ENCODE results near the gene UGT1A4.

Gene UGT1A4

DNA sequence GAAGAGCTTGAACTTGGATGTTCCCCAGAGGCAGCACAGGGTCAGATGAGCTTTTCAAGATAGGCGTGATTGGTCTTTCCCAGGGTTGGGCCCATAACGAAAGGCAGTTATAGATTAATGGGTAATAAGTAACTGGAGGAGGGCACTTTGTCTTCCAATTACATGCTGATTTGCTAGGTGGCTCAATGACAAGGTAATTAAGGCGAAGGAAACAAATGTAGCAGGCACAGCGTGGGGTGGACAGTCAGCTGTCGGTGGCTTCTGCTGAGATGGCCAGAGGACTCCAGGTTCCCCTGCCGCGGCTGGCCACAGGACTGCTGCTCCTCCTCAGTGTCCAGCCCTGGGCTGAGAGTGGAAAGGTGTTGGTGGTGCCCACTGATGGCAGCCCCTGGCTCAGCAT, at the start of gene UGT1A4:
Gene UGT1A4, plus strand, starts transcription at position 185 of the 400 bp plus-strand sequence. Its CDS starts 85 bp downstream, at position 270.
- no peak for DNase-seq (ENCODE audit: low read depth)

DNA sequence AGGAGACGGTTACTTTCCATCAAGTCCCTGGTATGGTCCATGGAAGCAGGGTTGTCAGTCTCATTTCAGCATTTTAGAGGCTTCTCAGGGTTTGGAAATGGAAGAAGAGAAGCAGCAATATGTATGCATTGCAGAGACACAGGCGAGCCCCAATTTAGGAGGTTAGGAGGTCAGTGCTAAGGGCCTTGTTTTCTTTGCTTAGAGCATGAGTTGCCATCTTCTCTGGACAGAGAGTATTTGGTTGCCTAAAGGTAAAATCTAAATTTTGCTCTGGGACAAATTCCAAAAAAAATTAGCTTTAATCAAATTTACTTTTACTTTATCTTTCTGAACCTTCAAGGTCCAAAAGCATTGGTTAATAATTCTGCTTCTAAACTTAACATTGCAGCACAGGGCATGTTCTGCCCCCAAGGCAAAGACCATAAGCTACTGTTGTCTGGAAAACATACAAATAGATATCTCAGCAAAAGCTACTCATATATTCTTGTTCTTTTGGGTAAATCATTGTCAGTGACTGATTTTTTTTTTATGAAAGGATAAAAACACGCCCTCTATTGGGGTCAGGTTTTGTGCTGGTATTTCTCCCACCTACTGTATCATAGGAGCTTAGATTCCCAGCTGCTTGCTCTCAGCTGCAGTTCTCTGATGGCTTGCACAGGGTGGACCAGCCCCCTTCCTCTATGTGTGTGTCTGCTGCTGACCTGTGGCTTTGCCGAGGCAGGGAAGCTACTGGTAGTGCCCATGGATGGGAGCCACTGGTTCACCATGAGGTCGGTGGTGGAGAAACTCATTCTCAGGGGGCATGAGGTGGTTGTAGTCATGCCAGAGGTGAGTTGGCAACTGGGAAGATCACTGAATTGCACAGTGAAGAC, 47.0 kb upstream of the UGT1A4 start, which contains the start of gene UGT1A9:
Gene UGT1A9, plus strand, starts transcription at position 609 of the 872 bp plus-strand sequence. Its CDS starts 37 bp downstream, at position 646.
- no peak for DNase-seq (ENCODE audit: low read depth)

DNA sequence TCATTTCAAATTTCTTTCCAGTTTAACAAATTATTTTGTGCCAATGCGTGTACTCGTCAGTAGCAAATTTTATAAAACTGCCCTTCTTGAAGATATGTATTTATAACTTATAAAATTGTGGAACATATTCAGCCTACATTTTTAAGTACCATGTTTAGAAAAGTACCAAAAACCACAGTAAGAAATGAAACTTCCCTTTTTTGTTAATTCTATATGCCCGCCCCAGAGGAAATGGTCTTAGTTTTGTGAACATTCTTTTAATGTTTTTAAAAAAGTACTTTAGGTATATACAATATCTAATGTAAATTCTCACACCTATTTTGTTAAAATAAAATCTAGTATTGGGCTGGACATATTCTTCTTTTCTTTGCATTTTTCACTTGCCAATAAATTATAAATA, 45.6 kb upstream of the UGT1A4 start:
- DNase-seq (ENCODE audit: low read depth): no peak

DNA sequence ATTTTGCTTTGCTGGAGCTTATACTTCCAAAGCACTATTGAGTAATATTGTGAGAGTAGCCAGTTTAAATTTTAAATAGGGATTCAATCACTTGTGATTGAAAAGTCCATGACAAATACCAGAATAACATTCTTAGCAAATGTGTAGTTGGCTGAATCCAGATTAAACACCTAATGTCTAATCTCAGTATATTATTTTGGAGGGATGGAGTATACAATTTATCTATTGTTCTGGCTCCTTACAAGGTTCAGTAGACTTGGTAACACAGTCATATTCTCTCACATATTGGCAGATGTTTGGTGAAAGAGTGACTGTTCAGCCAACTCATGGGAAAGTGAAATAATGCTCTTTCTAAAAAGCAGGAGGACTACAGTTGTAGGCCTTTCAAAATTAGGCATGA, 44.6 kb upstream of the UGT1A4 start:
- no peak for DNase-seq (ENCODE audit: low read depth)

DNA sequence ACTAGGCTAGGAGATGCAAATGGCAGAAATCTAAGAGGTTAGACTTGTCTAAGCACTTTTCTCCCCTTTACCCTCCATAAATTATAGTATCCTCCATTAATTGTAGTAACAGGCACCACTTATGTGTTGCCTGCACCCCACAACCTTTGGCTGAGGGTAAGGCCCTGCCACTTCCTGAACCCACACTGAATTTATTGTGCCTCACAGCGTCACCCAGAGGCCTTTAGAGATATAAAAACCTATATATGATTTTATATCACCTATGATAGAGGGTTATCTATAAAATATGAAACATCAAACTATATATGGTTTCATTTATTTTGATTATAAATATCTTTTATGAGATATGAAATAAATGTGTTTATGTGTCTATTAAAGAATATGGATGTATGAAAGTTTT, 44.2 kb upstream of the UGT1A4 start:
- no peak for DNase-seq (ENCODE audit: low read depth)

DNA sequence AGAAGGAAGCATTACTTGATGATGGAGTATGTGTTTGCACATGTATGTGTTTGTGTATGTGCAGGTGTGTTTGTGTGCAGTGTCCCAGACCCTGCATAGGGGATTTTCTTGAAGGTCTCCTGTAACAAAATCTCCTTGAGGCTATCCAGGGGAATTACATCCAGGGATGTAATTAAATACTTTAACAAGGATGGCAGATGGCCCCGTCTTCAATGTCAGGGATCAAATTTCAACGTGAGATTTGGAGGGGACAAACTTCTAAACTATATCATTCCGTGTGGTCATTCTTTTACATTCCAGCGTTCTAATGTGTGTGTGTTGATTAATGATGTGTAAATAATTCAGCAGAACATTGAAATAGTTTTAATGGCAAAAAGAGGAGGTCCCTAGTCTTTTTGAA, 43.5 kb upstream of the UGT1A4 start:
- no peak for DNase-seq (ENCODE audit: low read depth)

DNA sequence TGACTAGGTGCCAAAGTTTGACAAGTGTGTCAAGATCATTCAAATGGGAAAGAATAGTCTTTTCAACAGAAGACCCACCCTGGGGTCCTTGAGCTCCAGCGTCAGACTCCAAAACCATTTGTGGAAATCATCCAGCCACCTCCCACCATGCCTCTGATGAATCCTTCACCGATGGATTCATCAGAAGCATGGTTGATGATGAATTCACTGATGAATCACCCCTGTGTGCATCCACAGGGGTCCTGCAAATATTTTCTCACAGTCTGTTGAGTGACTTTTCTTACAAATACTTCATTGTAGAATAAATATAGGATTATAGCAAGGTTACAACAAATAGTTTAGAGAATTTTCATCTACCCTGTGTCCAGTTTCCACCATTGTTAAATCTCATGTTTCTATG, 42.5 kb upstream of the UGT1A4 start:
- DNase-seq (ENCODE audit: low read depth): no peak

DNA sequence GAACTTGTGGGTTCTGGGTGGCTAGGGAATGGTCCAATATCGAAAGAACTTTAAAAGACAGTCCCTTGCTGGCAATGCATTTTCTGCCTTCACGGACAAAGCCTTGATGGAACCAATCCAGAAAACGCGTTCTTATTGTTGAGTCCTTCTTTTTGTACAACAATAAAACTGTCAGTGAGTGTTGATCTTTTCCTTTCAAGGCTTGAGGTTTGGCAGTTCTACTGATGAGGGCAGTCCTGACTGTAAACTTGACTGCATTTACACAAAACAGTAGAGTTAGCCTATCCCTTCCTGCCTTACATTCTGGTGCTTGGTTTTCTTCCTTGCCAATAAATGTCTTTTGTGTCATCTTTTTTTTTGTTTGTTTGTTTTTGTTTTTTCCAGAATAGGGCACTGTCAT, 39.3 kb upstream of the UGT1A4 start:
- no peak for DNase-seq (ENCODE audit: low read depth)

DNA sequence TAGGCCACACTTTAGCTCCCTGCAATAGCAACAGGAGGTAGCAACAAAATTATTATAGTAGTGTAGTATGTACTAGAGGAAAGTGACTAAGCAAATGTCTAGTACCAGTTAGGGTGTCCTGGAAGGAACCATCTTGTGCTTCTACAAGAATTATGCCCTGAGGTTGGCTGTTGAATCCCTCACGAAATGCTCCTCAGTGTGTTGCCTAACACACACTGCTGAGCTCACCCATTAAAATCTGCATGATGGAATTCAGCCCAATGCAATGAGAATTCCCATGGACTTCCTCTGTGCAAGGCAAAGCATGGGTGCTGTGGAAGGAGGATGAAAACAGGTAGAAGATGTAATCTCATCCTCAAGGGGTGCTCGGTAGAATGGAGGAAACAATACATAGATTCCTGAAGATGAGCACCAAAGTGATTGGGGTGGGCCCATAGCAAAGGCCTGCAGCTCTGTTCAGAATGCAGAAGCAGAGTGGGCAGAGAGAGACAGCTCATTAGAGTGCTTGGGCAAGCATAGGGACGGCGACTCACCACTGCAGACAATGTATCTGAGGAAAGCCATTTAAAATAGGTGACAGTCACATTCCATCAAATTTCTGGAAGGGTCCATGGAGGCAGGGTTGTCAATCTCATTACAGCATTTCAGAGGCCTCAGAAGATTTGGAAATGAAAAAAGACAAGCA, 38.0 kb upstream of the UGT1A4 start:
- DNase-seq (ENCODE audit: low read depth): no peak

DNA sequence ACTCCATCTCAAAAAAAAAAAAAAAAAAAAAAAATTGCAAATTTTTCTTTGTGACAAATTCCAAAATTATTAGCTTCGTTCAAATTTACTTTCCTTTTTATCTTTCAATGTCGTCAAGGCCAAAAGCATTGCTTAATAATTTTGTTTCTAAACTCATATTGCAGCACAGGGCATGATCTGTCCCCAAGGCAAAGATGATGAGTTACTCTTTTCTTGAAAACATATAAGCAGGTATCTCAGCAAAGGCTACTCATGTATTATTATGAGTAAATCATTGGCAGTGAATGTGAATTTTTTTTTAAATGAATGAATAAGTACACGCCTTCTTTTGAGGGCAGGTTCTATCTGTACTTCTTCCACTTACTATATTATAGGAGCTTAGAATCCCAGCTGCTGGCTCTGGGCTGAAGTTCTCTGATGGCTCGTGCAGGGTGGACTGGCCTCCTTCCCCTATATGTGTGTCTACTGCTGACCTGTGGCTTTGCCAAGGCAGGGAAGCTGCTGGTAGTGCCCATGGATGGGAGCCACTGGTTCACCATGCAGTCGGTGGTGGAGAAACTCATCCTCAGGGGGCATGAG, 36.9 kb upstream of the UGT1A4 start, which contains the start of gene UGT1A7:
Gene UGT1A7, plus strand, starts transcription at position 381 of the 579 bp plus-strand sequence. Its CDS starts 37 bp downstream, at position 418.
- no peak for DNase-seq (ENCODE audit: low read depth)

DNA sequence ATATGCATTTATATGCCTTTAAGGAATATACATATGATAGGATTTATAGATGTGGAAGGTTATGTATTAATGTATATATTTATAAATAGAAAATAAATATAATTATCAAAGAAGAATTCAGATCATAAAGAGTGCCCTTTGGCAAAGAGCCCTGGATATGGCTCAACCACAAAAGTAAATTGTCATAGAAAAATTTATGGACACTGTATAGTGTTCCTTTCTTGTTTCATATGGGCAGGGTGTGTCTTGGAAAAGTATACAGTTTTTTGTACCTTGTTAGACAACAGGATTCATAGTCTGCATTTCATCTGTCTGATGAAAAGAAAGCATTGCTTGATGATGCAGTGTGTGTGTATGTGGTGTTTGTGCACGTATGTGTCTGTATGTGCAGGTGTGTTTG, 33.9 kb upstream of the UGT1A4 start:
- no peak for DNase-seq (ENCODE audit: low read depth)

DNA sequence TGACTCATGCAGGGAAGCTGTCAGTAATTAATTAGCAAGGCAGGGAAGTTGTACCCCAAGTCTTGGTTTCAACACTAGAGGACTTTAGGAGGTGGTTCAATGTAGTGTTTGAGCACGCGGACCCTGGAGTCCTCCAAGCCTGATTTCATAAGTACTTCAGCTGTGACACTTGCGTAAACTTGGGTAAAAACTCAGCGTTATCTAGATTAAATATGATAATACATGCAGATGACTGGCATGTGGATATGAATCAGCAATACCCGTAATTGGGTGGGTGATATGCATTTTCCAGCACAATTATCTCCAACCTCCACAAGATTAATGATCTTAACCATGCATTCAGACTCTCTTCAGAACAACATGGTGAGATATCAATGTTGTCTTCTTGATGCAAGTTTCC, 31.6 kb upstream of the UGT1A4 start:
- no peak for DNase-seq (ENCODE audit: low read depth)

DNA sequence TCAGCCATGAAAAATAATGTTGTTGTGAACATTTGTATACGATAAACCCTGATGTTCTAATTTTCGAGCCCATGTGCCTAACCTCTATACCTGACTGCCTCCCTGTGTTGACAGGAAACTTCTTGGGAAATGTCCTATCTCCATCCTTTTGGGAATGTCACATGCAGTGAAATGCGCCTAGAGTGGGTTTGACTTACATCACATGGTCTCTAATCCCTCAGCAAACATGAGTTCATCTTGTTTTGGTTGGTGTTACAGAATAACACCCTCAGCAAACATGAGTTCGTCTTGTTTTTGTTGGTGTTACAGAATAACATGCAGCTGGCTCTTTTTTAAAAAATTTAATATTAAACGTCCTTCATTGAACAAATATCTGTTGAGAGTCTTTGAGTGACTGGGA, 30.2 kb upstream of the UGT1A4 start:
- no peak for DNase-seq (ENCODE audit: low read depth)

DNA sequence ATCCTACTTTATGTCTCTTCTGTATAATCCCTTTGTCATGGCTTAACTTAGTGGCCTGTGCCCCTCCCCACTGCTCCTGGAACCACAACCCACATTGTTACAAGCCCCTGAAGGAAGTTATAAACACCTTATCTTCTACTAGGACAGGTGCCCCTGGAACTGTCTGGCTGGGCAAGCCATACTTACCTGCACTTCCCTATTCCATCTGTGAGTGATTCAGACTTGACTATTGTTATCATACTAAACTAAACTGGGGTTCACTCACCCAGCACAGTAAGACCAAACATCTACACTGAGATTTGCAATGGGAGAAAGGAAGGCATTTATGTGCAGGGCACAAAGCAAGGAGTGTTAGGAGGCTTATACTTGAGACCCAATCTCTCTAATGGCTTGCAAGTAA, 29.5 kb upstream of the UGT1A4 start:
- DNase-seq (ENCODE audit: low read depth): no peak

DNA sequence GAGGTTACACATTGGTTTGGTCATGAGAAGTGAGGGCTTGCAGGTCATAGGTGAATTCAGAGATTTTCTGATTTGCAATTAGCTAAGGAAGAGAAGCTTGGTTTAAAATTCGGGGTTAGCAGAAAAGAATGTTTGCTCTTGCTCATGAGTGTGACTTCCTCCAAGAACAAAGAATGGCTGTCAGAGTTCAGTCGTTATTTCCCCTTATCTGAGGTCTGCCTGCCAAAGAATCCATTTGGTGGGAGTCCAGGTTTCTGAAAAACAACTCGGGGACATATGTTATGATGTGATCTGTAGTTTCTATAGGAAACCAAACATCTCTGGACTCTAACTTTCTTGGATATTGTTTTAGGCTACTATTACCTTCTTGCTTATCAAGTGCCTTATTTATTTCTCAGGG, 29.0 kb upstream of the UGT1A4 start:
- no peak for DNase-seq (ENCODE audit: low read depth)

DNA sequence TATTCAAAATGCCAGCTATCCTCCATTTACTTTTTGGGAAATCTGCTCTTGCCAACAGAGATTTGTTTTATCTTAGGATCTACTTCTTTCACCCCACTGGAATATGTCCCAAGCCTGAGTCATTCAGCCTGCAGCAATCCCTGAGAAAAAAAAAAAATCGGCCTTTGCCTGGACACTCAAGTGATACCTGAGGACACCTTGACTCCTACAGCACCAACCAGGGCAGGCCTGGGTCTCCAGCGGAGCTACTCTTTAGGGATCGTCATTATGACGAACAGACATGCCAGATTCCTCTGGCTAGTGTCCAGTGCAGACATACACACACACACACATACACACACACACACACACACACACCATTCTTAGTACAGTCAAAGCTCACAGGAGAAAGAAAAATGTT, 28.1 kb upstream of the UGT1A4 start:
- DNase-seq (ENCODE audit: low read depth): no peak

DNA sequence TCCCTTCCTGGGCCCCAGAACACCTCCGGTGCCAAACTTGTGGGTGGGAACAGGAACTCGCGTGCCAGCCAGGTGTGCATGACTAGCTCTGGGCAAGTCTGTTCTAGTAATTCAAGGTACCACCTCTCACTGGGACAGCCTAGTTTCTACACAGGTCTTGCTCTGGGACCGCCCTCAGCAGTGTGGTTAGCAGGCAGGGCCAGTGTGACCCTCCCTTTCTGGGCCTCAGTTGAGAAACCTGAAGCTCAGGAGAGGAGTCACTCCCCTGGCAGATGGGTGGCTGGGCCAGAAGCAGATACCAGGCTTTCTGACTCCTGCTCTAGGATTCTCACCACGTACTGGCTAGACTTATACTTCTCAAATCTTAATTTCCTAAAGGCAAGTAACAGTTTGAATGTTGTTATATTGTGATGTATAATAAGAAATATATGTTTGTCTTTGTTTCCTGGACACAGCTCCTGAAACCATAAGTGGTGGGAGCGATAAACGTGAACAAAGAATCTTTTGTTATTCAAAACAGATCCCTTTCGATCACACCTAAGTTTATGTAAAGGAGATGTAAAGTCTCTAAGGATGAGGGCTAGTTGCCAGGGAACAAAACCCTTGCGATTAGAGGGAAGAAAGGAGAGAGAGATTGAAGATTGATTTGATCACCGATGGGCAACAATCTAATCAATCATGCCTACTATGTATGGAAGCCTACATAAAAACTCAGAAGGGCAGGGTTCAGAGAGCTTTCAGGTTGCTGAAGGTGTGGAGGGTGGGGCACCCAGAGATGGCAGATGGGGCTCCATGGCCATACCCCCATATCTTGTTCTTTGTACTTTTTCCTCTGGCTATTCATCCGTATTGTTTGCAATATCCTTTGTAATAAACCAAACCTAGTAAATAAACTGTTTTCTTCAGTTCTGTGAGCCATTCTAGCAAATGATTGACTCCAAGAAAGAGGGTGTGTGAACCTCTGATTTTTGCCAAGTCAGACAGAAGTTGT, 26.8 kb upstream of the UGT1A4 start:
- no peak for DNase-seq (ENCODE audit: low read depth)

DNA sequence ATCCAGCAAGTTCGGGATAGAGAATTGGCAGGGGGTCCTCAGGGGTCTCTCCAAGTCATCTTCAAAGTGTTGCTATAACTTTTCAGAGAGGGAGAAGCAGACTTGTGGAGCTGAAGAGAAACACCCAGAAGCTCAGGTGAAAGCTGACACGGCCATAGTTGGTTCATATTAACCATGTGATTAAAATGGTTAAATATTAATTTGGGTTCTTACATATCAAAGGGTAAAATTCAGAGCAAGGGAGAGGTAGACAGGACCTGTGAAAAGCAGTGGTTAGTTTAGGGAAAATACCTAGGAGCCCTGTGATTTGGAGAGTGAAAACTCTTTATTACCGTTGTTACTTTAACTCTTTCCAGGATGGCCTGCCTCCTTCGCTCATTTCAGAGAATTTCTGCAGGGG, 25.9 kb upstream of the UGT1A4 start, which contains the start of gene UGT1A6:
Gene UGT1A6, plus strand, starts transcription at position 243 of the 400 bp plus-strand sequence. Its CDS starts 115 bp downstream, at position 358.
- no peak for DNase-seq (ENCODE audit: low read depth)

DNA sequence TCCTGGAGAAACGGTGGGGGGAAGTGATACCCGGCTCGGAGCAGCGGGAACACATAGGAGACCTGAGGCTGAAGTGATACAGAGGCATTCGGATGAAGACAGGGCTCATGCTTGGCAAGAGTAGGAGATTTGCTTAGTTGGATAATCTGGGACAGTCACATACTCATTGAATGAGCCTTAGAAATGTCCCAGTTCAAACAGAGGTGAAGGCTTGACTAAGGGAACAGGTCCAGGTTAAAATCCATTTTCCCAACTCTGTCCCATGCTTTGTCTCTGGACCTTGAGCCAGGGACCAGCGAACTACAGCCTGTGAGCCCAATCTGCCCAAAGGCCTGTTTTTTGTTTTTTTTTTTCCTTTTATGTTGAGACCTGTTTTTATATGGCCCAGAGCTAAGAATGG, 24.6 kb upstream of the UGT1A4 start:
- no peak for DNase-seq (ENCODE audit: low read depth)

DNA sequence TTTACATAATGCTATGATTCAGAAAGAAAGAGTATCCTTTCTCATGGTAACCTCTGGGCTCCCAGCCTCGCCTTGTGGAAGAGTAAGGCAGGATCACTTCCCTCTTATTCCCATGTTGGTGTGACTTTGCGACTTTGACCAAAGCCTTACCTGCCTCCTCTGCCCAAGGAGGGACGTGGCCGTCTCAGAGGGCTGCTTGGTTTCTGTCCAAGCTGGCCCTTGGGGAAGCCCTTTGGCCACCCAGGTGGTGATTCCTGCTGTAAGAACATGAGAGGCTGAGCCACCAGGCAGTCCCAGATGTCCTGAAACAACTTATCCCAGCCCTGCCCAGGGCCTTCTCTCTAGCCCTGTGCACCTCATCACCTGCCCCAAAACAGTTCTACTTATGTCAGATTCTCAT, 19.8 kb upstream of the UGT1A4 start:
- no peak for DNase-seq (ENCODE audit: low read depth)

DNA sequence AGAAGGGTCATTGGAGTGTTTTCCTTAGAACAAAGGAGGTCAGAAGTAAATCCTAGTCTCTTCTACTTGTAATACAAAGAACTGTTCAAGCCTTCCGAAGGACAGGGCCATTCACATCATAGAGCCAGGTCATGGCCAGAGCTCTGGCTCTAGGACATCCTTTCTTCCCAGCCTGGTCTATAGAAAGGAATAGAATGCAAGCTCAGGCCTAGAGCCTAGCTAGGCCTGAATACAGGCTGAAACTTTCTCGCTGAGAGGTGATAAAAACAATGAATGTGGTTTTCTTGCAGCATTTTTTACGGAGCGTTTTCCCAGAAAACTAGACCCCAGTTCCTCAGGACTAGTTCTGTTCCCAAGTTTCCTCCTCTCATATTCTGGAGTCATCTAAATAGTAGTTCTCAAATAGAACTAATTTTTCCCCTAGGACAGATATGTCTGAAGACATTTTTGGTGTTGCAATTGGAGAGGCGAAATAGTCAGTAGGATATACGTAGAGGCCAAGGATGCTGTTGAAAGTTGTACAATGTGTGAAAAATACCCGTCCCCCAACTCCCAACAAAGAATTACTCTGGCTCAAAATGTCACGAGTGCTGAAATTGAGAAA, 19.0 kb upstream of the UGT1A4 start:
- DNase-seq (ENCODE audit: low read depth): no peak
